ENCODE results near the gene MMP24. TPM values are rescaled to one million over a fixed set of nuclear protein-coding genes. Genes with fewer than 3 reads are reported as not detected.

Gene MMP24
- total and polyA plus RNA-seq, 2 of the 13 experiments (the other 11 are each of a cell fraction or from before 2014, with no cell fraction given): 0.29 to 0.35 TPM

DNA sequence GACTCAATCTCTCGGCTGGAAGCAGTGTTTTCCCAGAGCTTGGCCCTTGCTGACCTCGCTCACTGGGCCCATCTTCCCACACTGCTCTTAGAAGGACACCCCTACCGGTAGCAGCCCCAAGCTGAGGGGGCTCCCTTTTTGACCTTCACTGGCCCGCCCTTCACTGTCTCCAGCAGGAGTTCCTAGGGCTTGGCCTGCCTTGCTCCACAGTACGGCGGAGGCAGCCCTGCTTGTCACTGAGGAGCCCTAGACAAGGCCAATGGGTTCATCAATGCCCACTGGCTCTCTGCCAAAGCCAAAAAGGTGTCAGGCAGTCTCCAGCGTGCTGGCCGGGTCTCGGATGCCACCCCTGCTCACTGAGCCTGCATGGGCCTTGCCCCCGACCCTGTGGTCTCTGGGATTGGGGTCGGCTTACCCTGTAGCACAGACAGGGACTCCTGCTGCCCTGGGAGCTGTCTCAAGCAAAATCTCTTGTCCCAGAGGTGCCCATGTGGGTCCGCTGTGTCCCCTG is 49.3 kb downstream of the MMP24 start:
- Histone ChIP-seq H3K27me3 (ENCODE audit: control insufficient read depth in 1 of 2, insufficient read depth in 2 of 2, low read length in 2 of 2) (no peaks in the 10 kb centered on the region), H3K36me3 (replicated peaks in 1 of 2; ENCODE audit: control insufficient read depth in 1 of 2, insufficient read depth in 2 of 2, low read length in 2 of 2) (peaks cover 29 to 41% of the 10 kb centered on the region in 2 experiments), H3K4me2 (ENCODE audit: low read depth, low read length) (no peak overlapping the region), H3K4me1 (ENCODE audit: insufficient read depth, low read length) (peaks cover 15% of the 10 kb centered on the region), H3K27ac (ENCODE audit: extremely low read length, insufficient read depth, low read length) (no peak overlapping the region), H2AFZ (ENCODE audit: low read length) (no peak overlapping the region), H3K4me3 (replicated peaks in 1 of 3; ENCODE audit: insufficient read depth in 1 of 3, low read depth in 2 of 3, low read length in 3 of 3) (no peak overlapping the region), H3K9me3 (ENCODE audit: low read length) (no peaks in the 10 kb centered on the region), H3K79me2 (ENCODE audit: insufficient read depth, low read length) (peaks cover 6% of the 10 kb centered on the region), H4K20me1 (ENCODE audit: insufficient read depth, low read length) (peaks cover 23% of the 10 kb centered on the region), H3K9ac (ENCODE audit: insufficient read depth, low read depth, low read length) (no peak overlapping the region)
- intact Hi-C loops (cut with micrococcal nuclease; ENCODE audit: unreplicated experiment): no loop called here
- WGBS (ENCODE audit: low lambda C conversion rate): 95% methylated on average over 12 of the region's 12 CpGs
- ATAC-seq: peak; percentile 3
- DNase-seq (ENCODE audit: low spot score): no peak
- CTCF ChIA-PET (ENCODE audit: low intra/inter-chr PET ratio, low total read pairs): no interaction called here
- in situ Hi-C loops (cut with HindIII; ENCODE audit: extremely low pct_ligation_motif_present, low pct_unique_long_range_greater_than_20kb): no loop called here
- FAIRE-seq: no peak
- BruUV-seq (replicated peaks): TSS peak; percentile 3
- POLR2A ChIA-PET: interaction anchor here (0.8 to 8.8 kb wide), 4 partner anchors 8 to 450 kb away, joined by 3 to 80 read pairs (median 10); partner anchors contain the start of genes EIF6 and NCOA6
- TF ChIP-seq CEBPG (CRISPR knock-in tag; IDR thresholded peaks at IDR 0.05) (no peak), MYC (CRISPR knock-in tag; IDR thresholded peaks at IDR 0.05; ENCODE audit: borderline replicate concordance) (no peak), YY1 (IDR thresholded peaks at IDR 0.05; ENCODE audit: insufficient read depth, insufficient replicate concordance, low read depth, low read length) (no peak), JUNB (CRISPR knock-in tag; IDR thresholded peaks at IDR 0.05; ENCODE audit: borderline replicate concordance) (no peak), RBAK (CRISPR knock-in tag; IDR thresholded peaks at IDR 0.05) (no peak), SSRP1 (CRISPR knock-in tag; IDR thresholded peaks at IDR 0.05) (peak; percentile 88; the same call in 1 of the 2 replicates), HNRNPLL (IDR thresholded peaks at IDR 0.05; ENCODE audit: low read depth, low read length, poor library complexity, severe bottlenecking) (peak; percentile 35), ZNF574 (CRISPR knock-in tag; IDR thresholded peaks at IDR 0.05) (no peak; the same call in 1 of the 2 replicates), AGO1 (IDR thresholded peaks at IDR 0.05; ENCODE audit: low read depth, low read length, poor library complexity, severe bottlenecking) (peak; percentile 72), HOXA9 (CRISPR knock-in tag; IDR thresholded peaks at IDR 0.05; ENCODE audit: borderline replicate concordance) (no peak), ZNF446 (CRISPR knock-in tag; IDR thresholded peaks at IDR 0.05) (no peak), KLF16 (CRISPR knock-in tag; IDR thresholded peaks at IDR 0.05) (no peak), ZNF234 (CRISPR knock-in tag; conservative IDR thresholded peaks at IDR 0.05) (no peak), IRF9 (CRISPR knock-in tag; IDR thresholded peaks at IDR 0.05; ENCODE audit: borderline replicate concordance) (no peak)
- TF ChIP-seq, protein P1, sequence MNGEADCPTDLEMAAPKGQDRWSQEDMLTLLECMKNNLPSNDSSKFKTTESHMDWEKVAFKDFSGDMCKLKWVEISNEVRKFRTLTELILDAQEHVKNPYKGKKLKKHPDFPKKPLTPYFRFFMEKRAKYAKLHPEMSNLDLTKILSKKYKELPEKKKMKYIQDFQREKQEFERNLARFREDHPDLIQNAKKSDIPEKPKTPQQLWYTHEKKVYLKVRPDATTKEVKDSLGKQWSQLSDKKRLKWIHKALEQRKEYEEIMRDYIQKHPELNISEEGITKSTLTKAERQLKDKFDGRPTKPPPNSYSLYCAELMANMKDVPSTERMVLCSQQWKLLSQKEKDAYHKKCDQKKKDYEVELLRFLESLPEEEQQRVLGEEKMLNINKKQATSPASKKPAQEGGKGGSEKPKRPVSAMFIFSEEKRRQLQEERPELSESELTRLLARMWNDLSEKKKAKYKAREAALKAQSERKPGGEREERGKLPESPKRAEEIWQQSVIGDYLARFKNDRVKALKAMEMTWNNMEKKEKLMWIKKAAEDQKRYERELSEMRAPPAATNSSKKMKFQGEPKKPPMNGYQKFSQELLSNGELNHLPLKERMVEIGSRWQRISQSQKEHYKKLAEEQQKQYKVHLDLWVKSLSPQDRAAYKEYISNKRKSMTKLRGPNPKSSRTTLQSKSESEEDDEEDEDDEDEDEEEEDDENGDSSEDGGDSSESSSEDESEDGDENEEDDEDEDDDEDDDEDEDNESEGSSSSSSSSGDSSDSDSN (CRISPR knock-in tag; IDR thresholded peaks at IDR 0.05): no peak; the same call in 1 of the 2 replicates
- TF ChIP-seq, protein P2, sequence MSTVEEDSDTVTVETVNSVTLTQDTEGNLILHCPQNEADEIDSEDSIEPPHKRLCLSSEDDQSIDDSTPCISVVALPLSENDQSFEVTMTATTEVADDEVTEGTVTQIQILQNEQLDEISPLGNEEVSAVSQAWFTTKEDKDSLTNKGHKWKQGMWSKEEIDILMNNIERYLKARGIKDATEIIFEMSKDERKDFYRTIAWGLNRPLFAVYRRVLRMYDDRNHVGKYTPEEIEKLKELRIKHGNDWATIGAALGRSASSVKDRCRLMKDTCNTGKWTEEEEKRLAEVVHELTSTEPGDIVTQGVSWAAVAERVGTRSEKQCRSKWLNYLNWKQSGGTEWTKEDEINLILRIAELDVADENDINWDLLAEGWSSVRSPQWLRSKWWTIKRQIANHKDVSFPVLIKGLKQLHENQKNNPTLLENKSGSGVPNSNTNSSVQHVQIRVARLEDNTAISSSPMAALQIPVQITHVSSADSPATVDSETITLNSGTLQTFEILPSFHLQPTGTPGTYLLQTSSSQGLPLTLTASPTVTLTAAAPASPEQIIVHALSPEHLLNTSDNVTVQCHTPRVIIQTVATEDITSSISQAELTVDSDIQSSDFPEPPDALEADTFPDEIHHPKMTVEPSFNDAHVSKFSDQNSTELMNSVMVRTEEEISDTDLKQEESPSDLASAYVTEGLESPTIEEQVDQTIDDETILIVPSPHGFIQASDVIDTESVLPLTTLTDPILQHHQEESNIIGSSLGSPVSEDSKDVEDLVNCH (CRISPR knock-in tag; IDR thresholded peaks at IDR 0.05): no peak

All from HepG2 (cell line).